GF-D8 (cell line): ENCODE measurements around the gene PRTFDC1.
"Not testable (repeated sequence)": the region's sequence is repeated elsewhere in the genome, so short reads cannot be mapped to it uniquely, and the experiment has no call there.

ENCODE experiments used
- DNase-seq: peaks from one replicate; lab custom pipeline; 2025; lab: John Stamatoyannopoulos, UW

PRTFDC1 gene

DNA sequence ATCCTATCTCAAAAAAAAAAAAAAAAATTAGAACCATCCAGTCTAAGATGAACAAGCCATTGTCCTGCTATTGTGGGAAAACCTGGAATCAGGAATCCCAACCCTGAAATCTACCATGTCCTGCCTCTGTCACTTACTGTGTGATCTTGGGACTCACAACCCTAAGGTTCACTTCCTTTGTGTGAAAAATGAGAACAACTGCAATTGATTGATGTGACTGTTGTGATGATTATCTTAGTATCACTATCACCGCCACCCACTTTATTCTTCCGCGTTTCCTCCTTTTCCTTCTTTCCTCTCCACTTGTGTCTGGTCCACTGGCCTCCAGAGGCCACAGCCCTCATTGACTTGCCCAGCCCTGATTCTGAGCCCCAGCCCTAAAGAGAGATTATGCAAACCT lies 12.6 kb upstream of the PRTFDC1 start:
- DNase-seq: no peak

- DNase-seq: no peak
Observed at GRCh38 chr10:24963521-24964041, 11.2 kb upstream of the PRTFDC1 start.

DNA sequence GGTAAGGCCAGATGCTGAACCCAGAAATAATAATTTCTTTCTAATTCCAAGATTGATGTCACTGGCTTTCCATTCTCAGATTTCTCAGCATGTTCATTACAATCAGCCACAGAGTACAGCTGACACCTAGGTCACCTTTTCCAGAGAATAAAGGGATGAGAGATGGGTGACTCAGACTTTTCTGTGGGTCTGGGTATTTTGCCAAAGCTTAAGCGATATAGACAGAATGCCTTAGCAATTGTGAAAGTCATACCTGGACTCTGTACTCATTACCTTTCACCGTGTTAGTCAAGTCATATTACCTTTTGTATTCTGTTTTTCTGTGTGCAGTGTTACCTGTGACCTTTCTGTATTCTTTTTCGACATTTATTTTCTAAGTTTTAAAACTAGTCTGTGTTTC lies 10.6 kb upstream of the PRTFDC1 start:
- no peak for DNase-seq

DNA sequence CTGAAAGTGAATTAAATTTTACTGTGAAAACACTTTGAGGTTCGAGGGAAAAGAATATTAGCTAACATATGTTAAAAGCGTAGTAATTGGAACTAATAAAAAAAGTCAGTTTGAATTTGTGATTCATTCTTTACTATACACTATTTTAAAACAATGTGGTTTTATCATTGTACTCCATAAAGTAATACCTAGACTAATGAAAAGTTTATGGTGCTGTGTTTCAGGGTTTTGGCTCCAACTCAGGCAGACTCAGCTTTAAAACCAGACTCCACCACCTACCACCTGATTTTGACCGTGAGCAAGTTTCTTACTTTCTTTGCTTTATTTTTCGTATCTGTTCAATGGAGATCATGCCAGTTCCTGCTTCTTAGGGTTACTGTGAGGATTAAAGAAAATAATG lies 9.2 kb upstream of the PRTFDC1 start:
- no peak for DNase-seq

DNA sequence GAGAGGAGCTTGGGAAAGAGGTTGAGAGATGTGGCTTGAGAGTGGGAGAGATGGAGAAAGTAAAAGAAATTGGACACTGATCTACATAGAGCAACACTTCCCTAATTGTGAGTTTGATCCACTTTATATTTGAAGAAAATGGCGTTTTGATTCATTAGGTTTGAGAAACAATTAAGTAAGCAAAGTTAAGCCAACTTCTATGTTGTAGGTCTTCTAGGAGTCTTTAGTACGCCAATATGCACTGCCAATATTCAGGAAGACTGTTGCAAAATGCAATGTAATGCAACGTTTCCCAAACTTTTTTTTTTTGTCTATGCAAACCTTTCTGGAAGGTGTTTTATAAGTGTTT lies 7.0 kb upstream of the PRTFDC1 start:
- DNase-seq: no peak

GRCh38 chr10:24958721-24959381 lies 6.4 kb upstream of the PRTFDC1 start:
- no peak for DNase-seq

DNA sequence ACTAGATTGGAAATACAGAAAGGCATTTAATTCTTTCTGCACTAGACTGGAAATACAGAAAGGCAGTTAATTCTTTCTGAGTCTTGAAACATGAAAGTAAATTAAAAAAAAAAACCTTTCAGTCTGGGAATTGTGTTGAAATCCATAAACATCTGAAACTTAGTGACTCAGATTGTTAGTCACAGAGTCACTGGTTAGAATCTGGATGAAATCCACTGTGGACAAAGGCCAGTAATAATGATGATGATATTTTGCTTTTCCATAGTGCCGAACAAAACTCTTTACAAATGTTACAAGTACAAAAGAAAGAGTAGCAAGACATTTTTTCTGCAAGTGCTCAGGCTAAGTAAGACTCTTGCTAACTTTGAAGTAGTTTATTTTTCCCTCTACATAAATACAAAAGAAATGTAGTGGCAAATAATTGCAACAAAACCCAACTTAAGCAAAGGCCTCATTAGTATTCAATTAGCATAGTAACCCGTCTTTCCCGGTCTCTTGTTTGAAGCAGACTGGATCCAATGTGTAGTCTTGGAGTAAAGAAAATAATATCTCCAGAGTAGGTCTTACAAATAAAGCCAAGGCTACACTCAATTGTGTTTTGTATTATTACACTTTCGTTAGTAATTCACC lies 5.8 kb upstream of the PRTFDC1 start:
- no peak for DNase-seq

DNA sequence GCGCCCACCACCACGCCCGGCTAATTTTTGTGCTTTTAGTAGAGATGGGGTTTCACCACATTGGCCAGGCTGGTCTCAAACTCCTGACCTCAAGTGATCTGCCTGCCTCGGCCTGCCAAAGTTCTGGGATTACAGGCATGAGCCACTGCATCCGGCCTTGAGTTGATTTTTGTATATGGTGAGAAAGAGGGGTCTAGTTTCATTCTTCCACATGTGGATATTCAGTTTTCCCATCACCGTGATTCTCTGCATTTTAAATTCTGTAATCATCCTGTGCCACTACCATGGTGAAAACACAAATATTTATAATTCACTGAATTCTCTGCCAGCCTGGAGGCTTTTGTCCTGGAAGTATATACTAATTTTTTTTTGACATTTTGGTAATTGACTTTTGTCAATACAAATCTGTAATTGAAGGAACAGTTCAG lies 5.2 kb upstream of the PRTFDC1 start:
- DNase-seq: not testable (repeated sequence)

DNA sequence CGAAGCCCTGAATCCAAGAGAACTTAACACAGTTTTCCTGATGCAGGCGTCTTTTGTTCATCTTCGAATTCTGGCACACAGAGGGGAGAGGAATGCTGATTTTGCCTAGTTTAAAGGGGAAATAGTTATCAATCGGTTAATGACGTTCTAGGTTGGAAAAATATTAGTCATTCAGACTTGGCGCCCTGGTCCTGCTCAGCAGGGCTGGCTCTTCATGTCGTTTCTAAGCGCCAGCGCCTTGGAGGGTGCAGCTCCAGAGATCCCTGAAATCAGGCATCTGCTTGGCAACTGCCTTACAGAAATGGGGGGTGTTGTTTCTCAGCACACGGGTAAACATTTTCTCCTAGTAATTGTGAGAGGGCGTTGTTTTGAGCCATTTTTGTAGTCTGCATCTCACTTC lies 1.3 kb upstream of the PRTFDC1 start:
- DNase-seq: no peak

GRCh38 chr10:24952707-24953645 lies 570 bp upstream of the PRTFDC1 start:
- no peak for DNase-seq

- DNase-seq: no peak
Observed at GRCh38 chr10:24951201-24952142, 934 bp downstream of the PRTFDC1 start.

GRCh38 chr10:24950439-24950838 lies 2.0 kb downstream of the PRTFDC1 start:
- no peak for DNase-seq

GRCh38 chr10:24949616-24950015 lies 2.8 kb downstream of the PRTFDC1 start:
- no peak for DNase-seq

GRCh38 chr10:24947304-24948097 lies 4.9 kb downstream of the PRTFDC1 start:
- no peak for DNase-seq

DNA sequence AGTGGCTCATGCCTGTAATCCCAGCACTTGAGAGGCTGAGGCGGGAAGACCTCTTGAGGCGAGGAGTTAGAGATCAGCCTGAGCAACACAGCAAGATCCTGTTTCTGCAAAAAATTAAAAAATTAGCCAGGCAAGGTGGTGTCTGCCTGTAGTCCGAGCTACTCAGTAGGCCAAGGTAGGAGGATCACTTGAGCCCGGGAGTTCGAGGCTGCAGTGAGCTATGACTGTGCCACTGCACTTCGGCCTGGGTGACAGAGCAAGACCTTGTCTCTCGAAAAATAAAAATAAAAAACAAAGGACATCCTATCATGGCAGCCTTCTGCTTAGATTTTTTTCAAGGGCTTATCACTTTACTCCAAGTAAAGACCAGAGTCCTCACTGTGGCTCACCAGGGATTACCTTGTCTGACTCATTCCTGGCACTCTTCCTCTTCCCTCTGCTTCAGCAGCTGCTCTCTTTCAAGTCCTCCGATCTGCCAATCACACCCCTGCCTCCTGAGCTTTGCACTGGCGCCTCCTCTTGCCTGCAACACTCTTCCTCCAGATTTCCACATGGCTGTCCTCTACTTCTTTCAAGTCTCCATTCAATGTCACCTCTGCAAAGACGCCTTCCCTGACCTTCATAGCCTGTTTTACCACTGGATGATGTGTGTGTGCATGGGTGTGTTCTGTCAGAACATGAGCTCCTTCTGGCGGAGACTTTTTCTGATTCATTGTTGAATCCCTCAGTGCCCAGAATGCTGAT lies 7.7 kb downstream of the PRTFDC1 start:
- no peak for DNase-seq

DNA sequence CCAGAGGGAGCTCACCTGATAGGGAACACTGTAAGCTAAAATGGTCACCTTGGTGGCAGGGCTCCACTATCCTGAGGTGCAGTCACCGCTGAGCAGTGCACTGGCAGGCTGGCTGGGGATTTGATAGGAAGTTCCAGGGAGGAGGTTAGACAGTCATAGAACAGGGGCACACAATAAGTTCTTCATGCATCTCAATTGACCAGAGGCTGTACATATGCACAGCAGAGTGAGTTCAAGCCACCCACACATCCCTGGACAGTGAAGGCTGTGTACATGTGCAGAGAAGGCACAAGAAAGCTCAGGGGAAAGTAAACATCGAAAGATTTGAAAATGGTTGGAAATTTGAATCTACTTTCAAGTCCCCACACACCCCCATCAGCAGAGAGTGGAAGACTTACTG lies 13.9 kb downstream of the PRTFDC1 start:
- no peak for DNase-seq

DNA sequence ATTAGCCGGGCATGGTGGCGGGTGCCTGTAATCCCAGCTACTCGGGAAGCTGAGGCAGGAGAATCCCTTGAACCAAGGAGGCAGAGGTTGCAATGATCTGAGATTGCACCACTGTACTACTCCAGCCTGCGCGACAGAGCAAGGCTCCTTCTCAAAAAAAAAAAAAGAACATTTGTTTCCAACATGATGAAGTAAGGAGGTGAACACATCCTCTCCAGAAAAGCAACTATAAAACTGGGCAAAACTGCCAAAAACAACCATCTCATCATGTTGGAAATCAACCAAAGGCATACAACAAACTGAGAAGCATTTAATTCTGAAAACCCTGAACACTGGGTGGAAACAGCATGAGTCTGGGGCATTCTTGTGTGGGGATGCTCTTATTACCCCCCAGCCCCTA lies 14.3 kb downstream of the PRTFDC1 start:
- no peak for DNase-seq

DNA sequence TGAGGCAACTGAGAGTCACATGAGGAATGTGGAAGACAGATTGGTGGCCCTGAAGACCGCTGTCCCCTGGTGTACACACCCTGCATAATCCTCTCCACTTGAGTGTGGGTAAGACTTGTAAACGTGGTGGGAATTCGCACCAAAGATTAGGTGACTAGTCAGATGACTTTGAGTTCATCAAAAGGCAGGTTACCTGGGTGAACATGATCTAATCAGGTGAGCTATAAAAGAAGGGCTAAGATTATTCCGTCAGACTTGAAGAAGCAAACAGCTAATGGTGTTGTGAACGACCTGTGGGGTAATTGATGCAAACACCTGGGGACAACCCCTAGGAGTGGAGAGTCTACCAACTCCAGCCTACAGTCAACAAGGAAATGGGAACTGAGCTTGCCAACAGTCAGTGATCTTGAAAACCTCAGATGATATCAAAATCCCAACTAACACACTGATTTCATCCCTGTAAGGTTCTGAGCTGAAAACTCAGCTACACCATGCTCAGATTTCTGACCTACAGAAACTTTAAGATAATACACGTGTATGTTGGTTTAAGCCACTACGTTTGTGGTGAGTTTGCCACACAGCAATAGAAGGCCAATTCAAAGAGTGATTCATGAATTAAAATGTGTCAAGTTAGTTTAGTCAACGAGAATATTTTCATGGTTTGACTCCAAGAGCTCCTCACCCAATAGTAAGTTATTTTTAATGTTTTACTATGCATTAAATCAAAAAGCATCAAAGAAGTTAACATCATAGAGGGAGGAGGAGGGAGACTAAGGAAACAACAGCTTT lies 16.7 kb downstream of the PRTFDC1 start:
- no peak for DNase-seq

DNA sequence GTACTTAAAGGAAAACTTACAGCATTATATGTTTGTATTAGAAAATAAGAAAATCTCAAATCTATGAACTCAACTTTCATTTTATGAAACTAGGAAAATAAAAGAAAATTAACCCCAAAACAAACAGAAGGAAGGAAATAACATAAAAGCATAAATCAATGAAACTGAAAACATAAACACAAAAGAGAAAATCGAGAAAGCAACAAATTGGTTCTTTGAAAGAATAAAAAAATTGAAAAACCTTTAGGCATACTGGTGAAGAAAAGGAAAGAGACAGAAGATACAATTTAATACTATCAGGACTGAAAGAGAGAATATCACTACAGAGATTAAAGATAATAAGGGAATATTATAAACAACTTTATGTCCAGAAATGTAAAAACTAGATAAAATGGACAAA lies 21.2 kb downstream of the PRTFDC1 start:
- DNase-seq: no peak
